Spleen (tissue), 11 donors: ENCODE data around the gene SREK1. TPM values are rescaled to one million over a fixed set of nuclear protein-coding genes. Genes with fewer than 3 reads are reported as not detected.

Source experiments
- DNase-seq: peaks from one replicate; pipeline ENCODE4 v3.0.0-alpha.2; 2020
- H3K27ac ChIP-seq, 8 donors: fragments of 200-600 bp; sonication (generic) in 7 of 8; 1 replicate in 4 of 8; 2 replicates in 4 of 8; pipeline versions ENCODE4 v1.5.0 to v1.8.0; 2016 to 2021; ENCODE audit warnings: inconsistent platforms in 4 of 8, mild to moderate bottlenecking in 4 of 8, moderate library complexity in 1 of 8
- H3K27me3 ChIP-seq, 7 donors: fragments of 200-600 bp; sonication (generic) in 6 of 7; replicated peaks in 1 of 7; 1 replicate in 4 of 7; 2 replicates in 3 of 7; pipeline versions ENCODE4 v1.5.0 to v1.8.0; 2016 to 2021; ENCODE audit warnings: inconsistent platforms in 3 of 7, mild to moderate bottlenecking in 1 of 7
- H3K36me3 ChIP-seq, 6 donors: fragments of 200-600 bp; sonication (generic) in 5 of 6; 1 replicate in 4 of 6; 2 replicates in 2 of 6; pipeline versions ENCODE4 v1.5.0 to v1.8.0; 2016 to 2021; ENCODE audit warnings: inconsistent platforms in 2 of 6
- H3K4me1 ChIP-seq, 6 donors: fragments of 200-600 bp; sonication (generic) in 5 of 6; 1 replicate in 3 of 6; 2 replicates in 3 of 6; pipeline versions ENCODE4 v1.5.0 to v1.8.0; 2016 to 2021; ENCODE audit warnings: inconsistent platforms in 3 of 6
- H3K4me3 ChIP-seq, 8 donors: fragments of 200-600 bp; sonication (generic) in 7 of 8; 1 replicate in 4 of 8; 2 replicates in 4 of 8; pipeline versions ENCODE4 v1.5.0 to v1.8.0; 2016 to 2021; ENCODE audit warnings: inconsistent platforms in 4 of 8, mild to moderate bottlenecking in 4 of 8, moderate library complexity in 2 of 8
- H3K9me3 ChIP-seq, 8 donors: fragments of 200-600 bp; sonication (generic) in 7 of 8; 1 replicate in 4 of 8; 2 replicates in 4 of 8; pipeline versions ENCODE4 v1.5.0 to v1.8.0; 2016 to 2021; ENCODE audit warnings: inconsistent platforms in 4 of 8
- POLR2A ChIP-seq, 3 donors: fragments of 450-650 bp; IDR thresholded peaks; one replicate each; pipeline ENCODE4 v1.5.1; 2017; ENCODE audit warnings: antibody characterized with exemption in 3 of 3, mild to moderate bottlenecking in 1 of 3
- POLR2AphosphoS5 ChIP-seq, 3 donors: sonication (generic); formaldehyde crosslinking; IDR thresholded peaks; one replicate each; pipeline ENCODE4 v1.5.1; 2017; ENCODE audit warnings: antibody characterized with exemption in 3 of 3
- WGBS, 5 donors: extraction: QIAGEN DNeasy Blood & Tissue Kit in 3 of 5; methylation state at CpG; one replicate each; pipeline versions ENCODE4 v1.1.5 to v1.1.7; 2013 to 2018; 5-methylcytosine and 5-hydroxymethylcytosine counted together
- intact Hi-C: fragments of 100-400 bp; cut with DNase I; formaldehyde crosslinking; loops from one replicate; pipeline ENCODE4 v1.15.0; 2023; ENCODE audit warnings: low total_unique reads
- polyA plus RNA-seq, 3 donors: library from polyadenylated mRNA; stranded (reverse); fragments of 200-250 nt; gene quantifications; one replicate each; pipeline ENCODE4 v1.2.1, GENCODE V29; 2013
- total RNA-seq, 7 donors: library from RNA; depleted of rRNA in 3 of 7; stranded (reverse); fragments of >200 nt in 3 of 7; fragmentation: NEBNext Ultra II Directional in 4 of 7; extraction: Animal tissue kit (Norgen Biotek cat#: 25700) in 4 of 7; gene quantifications; one replicate each; pipeline versions ENCODE4 v1.1.0 to v1.2.1, GENCODE V29; 2016 to 2021
- TF ChIP-seq, protein P1 (sequence below), 11 experiments: fragments of 200-600 bp in 7 of 11; fragments of 450-650 bp in 4 of 11; sonication (generic) in 4 of 11; IDR thresholded peaks in 8 of 11; conservative IDR thresholded peaks in 3 of 11; 1 replicate in 7 of 11; 2 replicates in 4 of 11; pipeline versions ENCODE4 v1.4.0 to v1.8.0; 2016 to 2021; ENCODE audit warnings: antibody characterized with exemption in 11 of 11, inconsistent platforms in 4 of 11, mild to moderate bottlenecking in 1 of 11
- donor health status: healthy with polysubstance abuse.
- donor health status: DM: no; HTN: no; CAD: no; lungs with moderate emphysema.
- donor health status: DM: no; HTN: no; CAD: no.
- donor health status: Bipolar disorder and iron deficiency.
- donor health status: healthy.
- donor health status: DM: no; HTN: no; CAD: no.
- donor health status: DM: yes; HTN: yes; CAD: no.

The SREK1 gene
- total and polyA plus RNA-seq, 10 donors = 19.2 to 170 (median 86.2) TPM

DNA sequence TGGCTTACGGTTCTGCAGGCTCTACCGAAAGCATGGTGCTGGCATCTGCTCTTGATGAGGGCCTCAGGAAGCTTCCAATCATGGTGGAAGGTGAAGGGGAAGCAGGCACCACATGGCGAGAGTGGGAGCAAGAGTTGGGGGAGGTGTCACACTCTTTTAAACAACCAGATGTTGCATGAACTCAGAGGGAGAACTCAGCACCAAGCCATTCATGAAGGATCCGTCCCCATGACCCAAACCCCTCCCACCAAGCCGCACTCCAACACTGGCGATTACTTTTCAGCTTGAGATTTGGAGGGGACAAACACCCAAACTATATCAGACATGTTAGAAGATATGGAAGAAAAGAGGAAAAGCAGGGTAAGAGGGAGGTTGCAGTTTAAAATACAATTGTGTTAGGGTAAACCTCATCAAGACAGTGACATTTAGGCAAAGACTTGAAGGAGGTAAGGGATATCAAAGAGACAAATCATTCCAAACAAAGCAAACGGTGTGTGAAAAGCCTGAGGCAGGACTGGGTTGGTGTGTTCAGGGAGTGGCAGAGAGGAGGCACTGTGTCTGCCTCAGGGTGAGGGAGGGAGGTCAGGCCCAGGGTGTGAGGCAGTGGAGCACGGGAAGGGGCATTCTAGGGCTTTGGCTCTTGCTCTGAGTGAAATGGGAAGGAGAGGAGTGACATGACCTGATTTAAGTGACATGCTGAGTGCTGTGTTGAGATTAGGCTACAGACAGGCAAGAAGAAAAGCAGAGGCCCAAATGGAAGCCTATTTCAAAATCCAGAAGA, 80.9 kb downstream of the SREK1 start:
- DNase-seq = no peak
- H3K27me3 ChIP-seq = no peaks in the 10 kb centered on the region

DNA sequence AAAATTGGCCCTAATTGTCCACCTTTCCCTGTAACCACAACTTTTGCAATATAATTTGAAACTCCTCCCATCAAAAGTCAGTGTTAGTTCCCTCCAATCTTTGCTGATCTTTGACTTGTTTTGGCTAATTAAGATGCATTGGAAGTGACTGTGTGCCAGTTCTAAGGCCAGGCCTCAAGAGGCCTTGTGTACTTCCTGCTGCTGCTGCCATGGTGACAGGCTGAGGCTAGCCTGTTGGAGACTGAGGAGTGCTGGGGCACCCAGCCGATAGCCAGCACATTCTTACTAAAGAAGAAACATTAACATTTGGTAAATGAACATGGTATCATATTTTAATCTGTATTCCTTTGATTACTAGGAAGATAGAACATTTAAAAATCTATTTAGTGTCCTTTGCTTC, 86.5 kb downstream of the SREK1 start:
- DNase-seq = no peak
- Histone ChIP-seq H3K27me3 (no peaks in the 10 kb centered on the region), H3K36me3 (no peaks in the 10 kb centered on the region), H3K4me1 (no peaks in the 10 kb centered on the region), H3K9me3 (peaks cover 0 to 8% (median 0%) of the 10 kb centered on the region in 8 donors), H3K4me3 (no peak overlapping the region), H3K27ac (no peak overlapping the region)
- TF ChIP-seq POLR2AphosphoS5 (IDR thresholded peaks at IDR 0.05) (no peak), POLR2A (IDR thresholded peaks at IDR 0.05) (no peak)
- TF ChIP-seq, protein P1, sequence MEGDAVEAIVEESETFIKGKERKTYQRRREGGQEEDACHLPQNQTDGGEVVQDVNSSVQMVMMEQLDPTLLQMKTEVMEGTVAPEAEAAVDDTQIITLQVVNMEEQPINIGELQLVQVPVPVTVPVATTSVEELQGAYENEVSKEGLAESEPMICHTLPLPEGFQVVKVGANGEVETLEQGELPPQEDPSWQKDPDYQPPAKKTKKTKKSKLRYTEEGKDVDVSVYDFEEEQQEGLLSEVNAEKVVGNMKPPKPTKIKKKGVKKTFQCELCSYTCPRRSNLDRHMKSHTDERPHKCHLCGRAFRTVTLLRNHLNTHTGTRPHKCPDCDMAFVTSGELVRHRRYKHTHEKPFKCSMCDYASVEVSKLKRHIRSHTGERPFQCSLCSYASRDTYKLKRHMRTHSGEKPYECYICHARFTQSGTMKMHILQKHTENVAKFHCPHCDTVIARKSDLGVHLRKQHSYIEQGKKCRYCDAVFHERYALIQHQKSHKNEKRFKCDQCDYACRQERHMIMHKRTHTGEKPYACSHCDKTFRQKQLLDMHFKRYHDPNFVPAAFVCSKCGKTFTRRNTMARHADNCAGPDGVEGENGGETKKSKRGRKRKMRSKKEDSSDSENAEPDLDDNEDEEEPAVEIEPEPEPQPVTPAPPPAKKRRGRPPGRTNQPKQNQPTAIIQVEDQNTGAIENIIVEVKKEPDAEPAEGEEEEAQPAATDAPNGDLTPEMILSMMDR (IDR thresholded peaks at IDR 0.05 in 8 of 11, conservative IDR thresholded peaks at IDR 0.05 in 3 of 11) = no peak
- intact Hi-C loops = no loop called here
- 81 to 93% (median 90%) methylated on average over 1 of the region's 1 CpG for WGBS, 5 donors

More for the DNA sequence above, 80.9 kb downstream of the SREK1 start:
- H3K9me3 ChIP-seq = peaks cover 0 to 8% (median 0%) of the 10 kb centered on the region in 8 donors
- no peak overlapping the region for H3K27ac ChIP-seq
- H3K36me3 ChIP-seq = no peaks in the 10 kb centered on the region
- TF ChIP-seq POLR2AphosphoS5 (IDR thresholded peaks at IDR 0.05) (no peak), POLR2A (IDR thresholded peaks at IDR 0.05) (no peak)
- TF ChIP-seq, protein P1 (IDR thresholded peaks at IDR 0.05 in 8 of 11, conservative IDR thresholded peaks at IDR 0.05 in 3 of 11) = no peak
- WGBS, 5 donors = 83 to 89% (median 85%) methylated on average over 8 of the region's 8 CpGs
- no peaks in the 10 kb centered on the region for H3K4me1 ChIP-seq
- no peak overlapping the region for H3K4me3 ChIP-seq
- intact Hi-C loops = no loop called here

DNA sequence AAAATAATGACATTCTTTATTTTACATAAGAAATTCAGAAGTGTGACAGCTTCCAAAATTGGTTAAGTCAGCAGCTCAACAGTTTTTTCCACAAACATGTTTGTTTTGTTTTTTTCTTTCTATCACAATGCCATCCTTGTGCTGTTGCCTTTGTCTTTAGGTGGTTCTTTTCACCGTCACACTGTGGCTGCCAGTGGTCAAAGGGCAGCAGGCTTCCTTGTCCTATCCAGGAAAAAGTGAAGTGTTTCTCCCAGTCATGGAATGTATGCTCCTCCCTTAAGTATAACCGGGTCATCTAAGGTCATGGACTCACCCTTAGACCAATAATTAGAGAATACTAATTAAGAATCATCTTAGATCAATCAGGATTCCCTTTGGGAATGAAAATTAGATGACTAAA, 87.4 kb downstream of the SREK1 start:
- Histone ChIP-seq H3K27me3 (peaks cover 0 to 6% (median 0%) of the 10 kb centered on the region in 7 donors), H3K4me1 (no peaks in the 10 kb centered on the region), H3K27ac (no peak overlapping the region), H3K9me3 (no peaks in the 10 kb centered on the region), H3K4me3 (no peak overlapping the region), H3K36me3 (no peaks in the 10 kb centered on the region)
- intact Hi-C loops = no loop called here
- TF ChIP-seq POLR2AphosphoS5 (IDR thresholded peaks at IDR 0.05) = no peak
- no peak for TF ChIP-seq POLR2A (IDR thresholded peaks at IDR 0.05)
- TF ChIP-seq, protein P1 (IDR thresholded peaks at IDR 0.05 in 8 of 11, conservative IDR thresholded peaks at IDR 0.05 in 3 of 11) = no peak
- no peak for DNase-seq
- 62 to 85% (median 77%) methylated on average over 2 of the region's 2 CpGs for WGBS, 5 donors

DNA sequence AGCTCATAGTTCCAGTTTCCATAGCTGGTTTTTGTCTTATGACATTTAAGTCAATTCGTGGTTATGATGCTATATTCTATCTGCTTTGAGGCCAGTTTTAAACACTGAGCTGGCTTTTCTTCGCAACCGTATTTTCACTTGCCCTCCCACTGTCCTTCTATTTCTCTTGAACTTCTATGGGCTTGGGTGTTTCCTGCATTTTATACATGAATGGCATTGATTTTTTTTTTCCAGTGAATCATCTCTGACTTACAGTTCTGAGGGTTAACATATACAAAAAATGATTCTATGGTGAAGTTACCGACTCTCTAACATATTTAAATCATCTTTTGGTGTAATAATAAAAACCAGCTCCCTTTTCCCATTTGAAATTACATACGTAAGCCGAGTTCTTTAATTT, 88.2 kb downstream of the SREK1 start:
- TF ChIP-seq, protein P1 (IDR thresholded peaks at IDR 0.05 in 8 of 11, conservative IDR thresholded peaks at IDR 0.05 in 3 of 11) = no peak
- TF ChIP-seq POLR2AphosphoS5 (IDR thresholded peaks at IDR 0.05) (no peak), POLR2A (IDR thresholded peaks at IDR 0.05) (no peak)
- Histone ChIP-seq H3K4me3 (no peak overlapping the region), H3K36me3 (no peaks in the 10 kb centered on the region), H3K27ac (no peak overlapping the region), H3K4me1 (no peaks in the 10 kb centered on the region), H3K27me3 (peaks cover 0 to 10% (median 0%) of the 10 kb centered on the region in 7 donors), H3K9me3 (no peaks in the 10 kb centered on the region)
- 85 to 92% (median 87%) methylated on average over 6 of the region's 6 CpGs for WGBS, 5 donors
- intact Hi-C loops = no loop called here
- DNase-seq = no peak
